ENCODE measurements around the gene SLC9A2. TPM values are rescaled to one million over a fixed set of nuclear protein-coding genes. Genes with fewer than 3 reads are reported as not detected.

Gene SLC9A2
- total RNA-seq, 1 donor from 2014 or later, result 3.4 TPM

- H3K4me3 ChIP-seq (ENCODE audit: low read depth, low read length), result no peak overlapping the region
- no peak for TF ChIP-seq CTCF (IDR thresholded peaks at IDR 0.05; ENCODE audit: insufficient read depth, low read length, poor library complexity, severe bottlenecking)
- DNase-seq (ENCODE audit: low read depth), result no peak
- no peaks in the 10 kb centered on the region for H3K36me3 ChIP-seq (ENCODE audit: control insufficient read depth, insufficient read depth, low read length)
- no peaks in the 10 kb centered on the region for H3K27me3 ChIP-seq (ENCODE audit: control insufficient read depth, insufficient read depth, low read length)
Measured at GRCh38 chr2:102726128-102727087, 107.1 kb downstream of the SLC9A2 start.

GRCh38 chr2:102735416-102736109 is 116.2 kb downstream of the SLC9A2 start:
- no peaks in the 10 kb centered on the region for H3K27me3 ChIP-seq (ENCODE audit: control insufficient read depth, insufficient read depth, low read length)
- H3K36me3 ChIP-seq (ENCODE audit: control insufficient read depth, insufficient read depth, low read length), result no peaks in the 10 kb centered on the region
- no peak for TF ChIP-seq CTCF (IDR thresholded peaks at IDR 0.05; ENCODE audit: insufficient read depth, low read length, poor library complexity, severe bottlenecking)
- peak overlapping the region; percentile 82 for H3K4me3 ChIP-seq (ENCODE audit: low read depth, low read length)
- no peak for DNase-seq (ENCODE audit: low read depth)

- Histone ChIP-seq H3K4me3 (ENCODE audit: low read depth, low read length) (peak overlapping the region; percentile 82), H3K36me3 (ENCODE audit: control insufficient read depth, insufficient read depth, low read length) (no peaks in the 10 kb centered on the region), H3K27me3 (ENCODE audit: control insufficient read depth, insufficient read depth, low read length) (no peaks in the 10 kb centered on the region)
- TF ChIP-seq CTCF (IDR thresholded peaks at IDR 0.05; ENCODE audit: insufficient read depth, low read length, poor library complexity, severe bottlenecking), result no peak
- DNase-seq (ENCODE audit: low read depth), result no peak
Measured at GRCh38 chr2:102736110-102736409, 116.7 kb downstream of the SLC9A2 start.

GRCh38 chr2:102736410-102737409 is 117.4 kb downstream of the SLC9A2 start:
- H3K36me3 ChIP-seq (ENCODE audit: control insufficient read depth, insufficient read depth, low read length), result no peaks in the 10 kb centered on the region
- DNase-seq (ENCODE audit: low read depth), result no peak
- peak overlapping the region; percentile 82 for H3K4me3 ChIP-seq (ENCODE audit: low read depth, low read length)
- no peaks in the 10 kb centered on the region for H3K27me3 ChIP-seq (ENCODE audit: control insufficient read depth, insufficient read depth, low read length)
- TF ChIP-seq CTCF (IDR thresholded peaks at IDR 0.05; ENCODE audit: insufficient read depth, low read length, poor library complexity, severe bottlenecking), result no peak

GRCh38 chr2:102737431-102737830 is 118.1 kb downstream of the SLC9A2 start:
- Histone ChIP-seq H3K4me3 (ENCODE audit: low read depth, low read length) (peak overlapping the region; percentile 82), H3K27me3 (ENCODE audit: control insufficient read depth, insufficient read depth, low read length) (no peaks in the 10 kb centered on the region), H3K36me3 (ENCODE audit: control insufficient read depth, insufficient read depth, low read length) (no peaks in the 10 kb centered on the region)
- no peak for TF ChIP-seq CTCF (IDR thresholded peaks at IDR 0.05; ENCODE audit: insufficient read depth, low read length, poor library complexity, severe bottlenecking)
- no peak for DNase-seq (ENCODE audit: low read depth)

Data from kidney epithelial cell (primary cell).